Breast epithelium (tissue), 3 donors: ENCODE results near the gene ANKRD34B.
"Not testable (repeated sequence)": the region's sequence is repeated elsewhere in the genome, so short reads cannot be mapped to it uniquely, and the experiment has no call there.

Experiments
- POLR2A ChIP-seq: fragments of 450-650 bp; IDR thresholded peaks from one replicate; pipeline ENCODE4 v1.6.1; 2016; ENCODE audit warnings: antibody characterized with exemption, mild to moderate bottlenecking, moderate library complexity
- POLR2AphosphoS5 ChIP-seq, 3 donors: sonication (generic); formaldehyde crosslinking; IDR thresholded peaks; one replicate each; pipeline ENCODE4 v1.6.1; 2017; ENCODE audit warnings: antibody characterized with exemption in 3 of 3
- TF ChIP-seq, protein P1 (sequence below), 3 donors: fragments of 450-650 bp; IDR thresholded peaks; one replicate each; pipeline ENCODE4 v1.5.1; 2016 to 2017; ENCODE audit warnings: antibody characterized with exemption in 3 of 3, mild to moderate bottlenecking in 3 of 3, moderate library complexity in 3 of 3

DNA sequence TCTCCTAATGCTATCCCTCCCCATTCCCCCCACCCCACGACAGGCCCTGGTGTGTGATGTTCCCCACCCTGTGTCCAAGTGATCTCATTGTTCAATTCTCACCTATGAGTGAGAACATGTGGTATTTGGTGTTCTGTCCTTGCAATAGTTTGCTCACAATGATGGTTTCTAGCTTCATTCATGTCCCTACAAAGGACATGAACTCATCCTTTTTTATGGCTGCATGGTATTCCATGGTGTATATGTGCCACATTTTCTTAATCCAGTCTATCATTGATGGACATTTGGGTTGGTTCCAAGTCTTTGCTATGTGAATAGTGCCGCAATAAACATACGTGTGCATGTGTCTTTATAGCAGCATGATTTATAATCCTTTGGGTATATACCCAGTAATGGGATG lies 10.2 kb upstream of the ANKRD34B start:
- TF ChIP-seq, protein P1, sequence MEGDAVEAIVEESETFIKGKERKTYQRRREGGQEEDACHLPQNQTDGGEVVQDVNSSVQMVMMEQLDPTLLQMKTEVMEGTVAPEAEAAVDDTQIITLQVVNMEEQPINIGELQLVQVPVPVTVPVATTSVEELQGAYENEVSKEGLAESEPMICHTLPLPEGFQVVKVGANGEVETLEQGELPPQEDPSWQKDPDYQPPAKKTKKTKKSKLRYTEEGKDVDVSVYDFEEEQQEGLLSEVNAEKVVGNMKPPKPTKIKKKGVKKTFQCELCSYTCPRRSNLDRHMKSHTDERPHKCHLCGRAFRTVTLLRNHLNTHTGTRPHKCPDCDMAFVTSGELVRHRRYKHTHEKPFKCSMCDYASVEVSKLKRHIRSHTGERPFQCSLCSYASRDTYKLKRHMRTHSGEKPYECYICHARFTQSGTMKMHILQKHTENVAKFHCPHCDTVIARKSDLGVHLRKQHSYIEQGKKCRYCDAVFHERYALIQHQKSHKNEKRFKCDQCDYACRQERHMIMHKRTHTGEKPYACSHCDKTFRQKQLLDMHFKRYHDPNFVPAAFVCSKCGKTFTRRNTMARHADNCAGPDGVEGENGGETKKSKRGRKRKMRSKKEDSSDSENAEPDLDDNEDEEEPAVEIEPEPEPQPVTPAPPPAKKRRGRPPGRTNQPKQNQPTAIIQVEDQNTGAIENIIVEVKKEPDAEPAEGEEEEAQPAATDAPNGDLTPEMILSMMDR (IDR thresholded peaks at IDR 0.05), result not testable (repeated sequence)
- TF ChIP-seq POLR2AphosphoS5 (IDR thresholded peaks at IDR 0.05); POLR2A: not testable (repeated sequence)
